H1 (cell line): ENCODE measurements around the gene ITGA5.

Experiments
- CTCF ChIP-seq, 3 experiments: IDR thresholded peaks; 1 replicate in 2 of 3; 2 replicates in 1 of 3; pipeline versions ENCODE4 v1.5.1 to v1.6.1; 2011; ENCODE audit warnings: low read length in 3 of 3, mild to moderate bottlenecking in 3 of 3, inconsistent platforms in 2 of 3, low read depth in 1 of 3, moderate library complexity in 1 of 3; ENCODE audit not compliant: insufficient read depth in 1 of 3; ENCODE audit errors: control extremely low read depth in 1 of 3
- EZH2 ChIP-seq: fragments of 200-600 bp; sonication (generic); IDR thresholded peaks from 2 replicates; pipeline ENCODE4 v1.7.1; 2012; ENCODE audit warnings: low read depth, mild to moderate bottlenecking, moderate library complexity, low read length, inconsistent platforms; ENCODE audit not compliant: severe bottlenecking
- GABPA ChIP-seq: IDR thresholded peaks from 2 replicates; pipeline ENCODE4 v1.6.1; 2011; ENCODE audit warnings: mild to moderate bottlenecking, low read length, moderate library complexity, borderline replicate concordance; ENCODE audit not compliant: insufficient read depth
- JUND ChIP-seq: IDR thresholded peaks from 2 replicates; pipeline ENCODE4 v1.6.1; 2011; ENCODE audit warnings: mild to moderate bottlenecking, improper control_type of control experiment, low read length
- POLR2A ChIP-seq, 2 experiments: IDR thresholded peaks; 1 replicate in 1 of 2; 2 replicates in 1 of 2; pipeline ENCODE4 v1.6.1; 2011; ENCODE audit warnings: low read depth in 2 of 2, low read length in 2 of 2, mild to moderate bottlenecking in 2 of 2; ENCODE audit errors: control extremely low read depth in 1 of 2

GRCh38 chr12:54426690-54427089, 7.6 kb upstream of the ITGA5 start:
- TF ChIP-seq EZH2 (no peak), CTCF (IDR thresholded peaks at IDR 0.05; ENCODE audit: control extremely low read depth in 1 of 3, insufficient read depth in 1 of 3, low read depth in 1 of 3, low read length in 3 of 3) (no peak), POLR2A (IDR thresholded peaks at IDR 0.05; ENCODE audit: control extremely low read depth in 1 of 2, low read depth in 2 of 2, low read length in 2 of 2) (no peak), JUND (no peak), GABPA (no peak)
